ENCODE data around the gene VAV2.
"Not testable (repeated sequence)": the region's sequence is repeated elsewhere in the genome, so short reads cannot be mapped to it uniquely, and the experiment has no call there.

VAV2 gene

GRCh38 chr9:133913571-133914369 lies 78.4 kb downstream of the VAV2 start:
- Mint-ChIP-seq H3K27me3 (no peaks in the 10 kb centered on the region), H3K4me1 (ENCODE audit: low read depth) (no peaks in the 10 kb centered on the region), H3K9me3 (no peaks in the 10 kb centered on the region), H3K4me3 (no peak overlapping the region), H3K27ac (no peak overlapping the region), H3K36me3 (ENCODE audit: low read depth) (no peaks in the 10 kb centered on the region)

DNA sequence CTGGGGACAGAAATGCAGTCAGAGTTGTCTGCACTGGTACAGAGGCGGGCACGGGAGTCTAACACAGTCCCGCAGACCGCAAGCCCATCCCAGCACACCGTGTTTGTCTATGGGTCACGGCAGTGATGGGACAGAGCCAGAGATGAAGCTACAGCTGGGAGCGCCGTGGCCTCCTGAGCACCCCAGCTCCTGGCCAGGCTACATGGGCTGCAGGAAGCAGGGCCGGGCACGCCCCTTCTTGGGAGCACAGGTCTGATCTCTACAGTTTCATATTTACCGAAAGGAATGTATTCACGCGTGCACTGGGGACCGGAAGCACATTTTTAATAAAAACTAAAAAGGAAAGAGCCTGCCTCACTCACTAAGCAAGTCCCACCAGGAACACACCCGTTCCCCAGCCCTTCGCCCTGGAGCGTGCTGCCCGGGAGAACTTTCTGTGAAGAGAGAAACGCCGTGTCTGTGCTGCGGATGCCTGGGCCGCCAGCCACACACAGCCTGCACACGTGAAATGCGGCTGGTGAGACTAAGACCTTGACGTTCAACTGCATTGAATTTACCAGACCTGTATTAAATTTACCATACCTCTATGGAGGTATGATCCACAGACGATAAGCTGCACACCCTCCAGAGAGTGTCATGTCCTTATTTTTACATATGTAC lies 81.1 kb downstream of the VAV2 start:
- no peaks in the 10 kb centered on the region for H3K36me3 Mint-ChIP-seq (ENCODE audit: low read depth)
- no peak overlapping the region for H3K27ac Mint-ChIP-seq
- no peaks in the 10 kb centered on the region for H3K4me1 Mint-ChIP-seq (ENCODE audit: low read depth)

DNA sequence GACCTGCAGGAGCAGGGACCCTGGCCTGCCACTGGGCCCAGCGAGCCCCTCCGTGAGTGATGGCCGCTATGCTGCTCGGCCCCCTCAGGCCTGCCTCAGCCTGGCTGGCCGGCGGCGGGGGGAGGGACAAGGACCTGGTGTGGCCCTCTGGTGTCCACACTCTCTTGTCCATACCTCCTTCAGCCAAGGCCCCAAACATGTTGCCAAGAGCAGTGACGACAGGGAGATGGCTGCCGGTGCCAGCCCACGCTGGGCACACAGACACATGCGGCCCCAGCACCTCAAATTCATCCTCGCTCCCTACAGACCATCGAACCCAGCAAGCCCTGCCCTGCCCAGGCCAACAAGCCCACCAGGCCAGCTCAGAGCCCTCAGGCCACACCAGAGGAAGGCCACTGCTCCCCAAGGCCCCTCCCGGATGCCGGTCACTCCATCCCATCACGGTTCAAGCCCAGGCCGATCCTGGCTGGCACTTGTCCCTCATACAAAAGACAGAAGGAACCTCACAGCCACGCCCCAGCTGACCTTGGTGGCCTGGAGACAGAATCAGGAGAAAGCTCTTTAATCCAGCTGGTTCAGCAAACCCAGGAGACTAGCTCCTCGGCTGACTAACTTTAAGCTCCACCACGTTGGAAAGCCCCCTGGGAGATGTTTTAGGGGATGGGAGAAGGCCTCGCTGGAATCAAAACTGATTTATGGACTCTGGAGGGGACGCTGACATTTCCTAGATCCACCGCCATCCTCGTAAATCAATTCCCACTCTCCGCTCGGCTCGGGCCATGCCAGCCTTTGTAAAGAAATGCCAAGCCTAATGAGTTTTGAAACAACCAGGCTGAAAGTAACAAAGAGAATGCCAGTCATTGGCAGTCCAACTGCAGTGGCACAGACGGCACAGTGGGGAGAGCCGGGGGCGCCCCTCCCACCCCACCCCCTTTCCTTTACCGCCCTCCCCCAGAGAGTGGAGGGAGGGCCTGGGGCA lies 84.9 kb downstream of the VAV2 start:
- H3K4me3 Mint-ChIP-seq = no peak overlapping the region
- no peaks in the 10 kb centered on the region for H3K36me3 Mint-ChIP-seq (ENCODE audit: low read depth)
- H3K4me1 Mint-ChIP-seq (ENCODE audit: low read depth) = no peaks in the 10 kb centered on the region
- H3K9me3 Mint-ChIP-seq = no peaks in the 10 kb centered on the region
- no peaks in the 10 kb centered on the region for H3K27me3 Mint-ChIP-seq
- H3K27ac Mint-ChIP-seq = no peak overlapping the region

More for the DNA sequence above, 81.1 kb downstream of the VAV2 start:
- Mint-ChIP-seq H3K4me3 (no peak overlapping the region), H3K9me3 (no peaks in the 10 kb centered on the region), H3K27me3 (no peaks in the 10 kb centered on the region)

GRCh38 chr9:133906218-133906617 lies 85.9 kb downstream of the VAV2 start:
- H3K4me1 Mint-ChIP-seq (ENCODE audit: low read depth) = no peaks in the 10 kb centered on the region
- no peak overlapping the region for H3K27ac Mint-ChIP-seq
- H3K4me3 Mint-ChIP-seq = no peak overlapping the region
- no peaks in the 10 kb centered on the region for H3K9me3 Mint-ChIP-seq
- H3K36me3 Mint-ChIP-seq (ENCODE audit: low read depth) = no peaks in the 10 kb centered on the region
- no peaks in the 10 kb centered on the region for H3K27me3 Mint-ChIP-seq

DNA sequence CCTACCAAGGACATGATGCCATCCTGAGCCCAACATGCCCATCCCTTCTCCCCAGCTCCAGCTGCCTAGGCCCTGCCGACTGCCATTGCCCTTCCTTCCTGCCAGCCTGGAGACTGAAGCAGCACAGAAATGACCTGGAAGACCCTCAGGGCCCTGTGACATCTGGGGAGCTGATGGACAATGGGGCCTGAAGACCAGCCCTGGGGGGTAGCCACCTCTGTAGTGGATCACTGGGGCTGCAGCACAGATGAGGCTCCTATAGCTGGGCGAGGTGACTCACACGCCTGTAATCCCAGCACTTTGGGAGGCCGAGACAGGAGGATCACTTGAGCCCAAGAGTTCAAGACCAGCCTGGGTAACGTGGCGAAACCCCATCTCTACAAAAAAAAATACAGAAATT lies 86.6 kb downstream of the VAV2 start:
- H3K9me3 Mint-ChIP-seq = no peaks in the 10 kb centered on the region
- H3K4me3 Mint-ChIP-seq = no peak overlapping the region
- H3K36me3 Mint-ChIP-seq (ENCODE audit: low read depth) = no peaks in the 10 kb centered on the region
- no peak overlapping the region for H3K27ac Mint-ChIP-seq
- H3K4me1 Mint-ChIP-seq (ENCODE audit: low read depth) = no peaks in the 10 kb centered on the region
- no peaks in the 10 kb centered on the region for H3K27me3 Mint-ChIP-seq

DNA sequence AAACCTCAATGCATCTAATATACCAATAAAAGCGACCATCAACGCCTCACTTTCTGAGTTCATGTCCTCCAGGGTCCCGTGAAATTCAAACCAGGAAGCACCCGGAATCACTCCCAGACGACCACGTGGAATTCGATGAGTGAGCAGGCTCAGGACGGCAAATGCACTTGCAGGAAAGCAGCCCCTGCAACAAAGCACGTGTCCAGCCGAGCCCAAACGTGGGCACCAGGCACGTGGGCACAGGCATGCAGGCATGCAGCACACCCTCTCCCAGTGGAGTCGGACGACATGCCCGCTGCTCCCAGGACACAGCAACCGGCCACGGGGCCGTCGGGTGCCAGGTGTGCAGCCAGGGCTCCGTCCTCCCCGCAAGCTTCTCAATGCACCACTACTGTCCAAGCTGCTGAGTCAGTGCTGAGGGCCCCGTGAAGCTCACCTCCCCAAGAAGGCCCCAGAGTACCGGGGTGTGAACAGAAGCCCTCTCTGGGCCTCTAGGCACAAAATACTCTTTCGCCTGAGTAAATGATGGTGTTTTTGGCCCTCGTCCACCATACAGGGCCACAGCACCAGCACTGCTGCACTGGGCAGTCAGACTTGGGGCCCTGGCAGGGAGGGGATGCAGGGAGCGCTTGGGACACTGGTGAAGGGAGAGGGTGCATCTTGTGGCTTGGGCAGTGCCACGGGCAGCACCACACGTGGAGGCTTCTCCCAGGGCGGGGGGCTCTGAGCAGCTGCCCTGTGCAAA lies 87.6 kb downstream of the VAV2 start:
- Mint-ChIP-seq H3K36me3 (ENCODE audit: low read depth) (no peaks in the 10 kb centered on the region), H3K9me3 (no peaks in the 10 kb centered on the region), H3K4me1 (ENCODE audit: low read depth) (no peaks in the 10 kb centered on the region), H3K4me3 (no peak overlapping the region), H3K27ac (no peak overlapping the region), H3K27me3 (no peaks in the 10 kb centered on the region)

DNA sequence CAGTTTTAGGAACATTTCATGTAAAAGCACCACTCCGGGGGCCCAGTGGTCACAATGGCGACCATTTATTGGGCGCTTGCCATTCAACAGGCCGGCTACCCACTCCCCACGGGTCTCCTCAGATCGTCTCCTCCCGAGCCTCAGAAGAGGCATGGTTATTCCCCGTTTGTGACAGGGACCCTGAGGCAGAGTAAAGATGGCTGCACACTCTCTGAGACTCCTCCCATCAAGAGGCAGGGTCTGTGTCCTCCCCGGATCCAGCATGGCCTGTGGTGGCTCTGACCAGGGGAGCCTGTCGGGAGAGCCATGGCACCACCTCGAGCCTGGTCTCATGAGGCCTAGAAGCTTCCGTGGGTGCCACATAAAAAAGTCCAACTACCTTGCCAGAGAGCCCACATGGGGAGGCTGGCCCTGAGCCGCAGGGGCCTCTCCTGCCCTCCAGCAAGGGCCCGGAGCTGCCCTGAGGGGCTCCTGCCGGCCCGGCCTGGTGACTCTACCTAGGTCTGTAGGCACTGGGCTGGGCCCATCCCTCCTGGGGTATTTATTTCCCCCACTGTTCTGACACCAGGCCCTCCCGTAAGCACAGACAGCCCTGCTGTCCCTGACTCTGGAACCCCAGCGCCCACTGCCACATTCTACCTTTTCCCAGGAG lies 90.8 kb downstream of the VAV2 start:
- no peaks in the 10 kb centered on the region for H3K27me3 Mint-ChIP-seq

GRCh38 chr9:133897675-133898074 lies 94.4 kb downstream of the VAV2 start:
- H3K9me3 Mint-ChIP-seq = no peaks in the 10 kb centered on the region
- H3K36me3 Mint-ChIP-seq (ENCODE audit: low read depth) = no peaks in the 10 kb centered on the region
- H3K4me1 Mint-ChIP-seq (ENCODE audit: low read depth) = no peaks in the 10 kb centered on the region
- no peak overlapping the region for H3K4me3 Mint-ChIP-seq
- H3K27ac Mint-ChIP-seq = no peak overlapping the region
- no peaks in the 10 kb centered on the region for H3K27me3 Mint-ChIP-seq

More for the DNA sequence above, 90.8 kb downstream of the VAV2 start:
- H3K9me3 Mint-ChIP-seq = no peaks in the 10 kb centered on the region
- no peak overlapping the region for H3K27ac Mint-ChIP-seq
- H3K36me3 Mint-ChIP-seq (ENCODE audit: low read depth) = no peaks in the 10 kb centered on the region
- no peak overlapping the region for H3K4me3 Mint-ChIP-seq
- H3K4me1 Mint-ChIP-seq (ENCODE audit: low read depth) = no peaks in the 10 kb centered on the region

GRCh38 chr9:133896007-133896406 lies 96.1 kb downstream of the VAV2 start:
- H3K9me3 Mint-ChIP-seq; H3K36me3 Mint-ChIP-seq (ENCODE audit: low read depth); H3K27ac Mint-ChIP-seq; H3K27me3 Mint-ChIP-seq; H3K4me1 Mint-ChIP-seq (ENCODE audit: low read depth); H3K4me3 Mint-ChIP-seq: not testable (repeated sequence)

GRCh38 chr9:133895335-133895734 lies 96.8 kb downstream of the VAV2 start:
- Mint-ChIP-seq H3K4me3 (no peak overlapping the region), H3K27me3 (no peaks in the 10 kb centered on the region), H3K36me3 (ENCODE audit: low read depth) (no peaks in the 10 kb centered on the region), H3K9me3 (no peaks in the 10 kb centered on the region), H3K27ac (no peak overlapping the region), H3K4me1 (ENCODE audit: low read depth) (no peaks in the 10 kb centered on the region)

- H3K4me3 Mint-ChIP-seq = no peak overlapping the region
Measured at GRCh38 chr9:133894377-133895321, 97.5 kb downstream of the VAV2 start.

DNA sequence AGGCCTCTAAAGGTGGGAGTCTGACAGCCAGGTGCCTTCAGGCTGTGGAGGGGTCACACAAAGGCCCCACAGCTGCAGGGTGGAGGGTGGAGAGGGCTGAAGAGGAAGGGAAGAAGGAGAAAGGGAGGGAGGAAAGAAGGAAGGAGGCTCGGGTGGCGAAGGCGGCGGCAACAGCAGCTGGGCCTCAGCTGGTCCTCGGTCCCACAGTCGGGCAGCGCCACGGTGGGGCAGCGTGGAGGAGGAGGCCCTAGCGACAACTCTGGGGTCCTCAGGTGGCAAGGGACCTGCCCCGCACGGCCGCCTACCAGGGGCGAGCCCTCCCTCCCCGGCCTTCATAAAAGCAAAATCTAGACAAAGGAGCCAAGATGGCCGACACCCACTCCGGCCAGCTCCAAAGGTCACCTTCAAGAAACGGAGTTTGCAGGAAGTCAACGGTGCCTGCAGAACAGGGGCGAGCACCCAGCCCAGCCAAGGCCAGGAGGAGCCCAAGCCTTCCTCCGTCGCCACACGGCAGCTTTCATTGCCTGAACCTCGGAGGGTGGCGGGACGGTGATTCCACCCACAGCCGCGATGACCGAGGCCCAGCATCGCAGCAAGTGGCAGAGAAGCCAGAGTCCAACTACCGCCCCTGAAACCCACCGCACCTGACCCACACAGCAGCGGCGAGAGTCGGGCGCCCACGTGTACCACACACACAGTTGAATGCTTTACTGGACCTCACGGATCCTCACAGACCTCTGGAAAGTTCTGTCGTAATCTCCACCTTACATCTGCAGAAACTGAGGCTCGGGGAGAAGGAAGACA lies 98.7 kb downstream of the VAV2 start:
- Mint-ChIP-seq H3K4me1 (ENCODE audit: low read depth) (no peaks in the 10 kb centered on the region), H3K36me3 (ENCODE audit: low read depth) (no peaks in the 10 kb centered on the region), H3K4me3 (no peak overlapping the region), H3K27me3 (no peaks in the 10 kb centered on the region), H3K27ac (no peak overlapping the region), H3K9me3 (no peaks in the 10 kb centered on the region)

More at GRCh38 chr9:133894377-133895321, 97.5 kb downstream of the VAV2 start:
- Mint-ChIP-seq H3K9me3 (no peaks in the 10 kb centered on the region), H3K4me1 (ENCODE audit: low read depth) (no peaks in the 10 kb centered on the region), H3K36me3 (ENCODE audit: low read depth) (no peaks in the 10 kb centered on the region), H3K27ac (no peak overlapping the region), H3K27me3 (no peaks in the 10 kb centered on the region)

Measured in stimulated activated naive CD8-positive, alpha-beta T cell treated with anti-CD3 and anti-CD28 coated beads, Interleukin-15, Interleukin-2, amounts not matched to agents 100 ng/mL and 50 ng/mL, for 24 hours (primary cell).